ENCODE results near the gene CDKN2B. TPM values are rescaled to one million over a fixed set of nuclear protein-coding genes. Genes with fewer than 3 reads are reported as not detected.
"Not testable (repeated sequence)": the region's sequence is repeated elsewhere in the genome, so short reads cannot be mapped to it uniquely, and the experiment has no call there.

The CDKN2B gene
- total RNA-seq, 2 experiments from 2014 or later, result 0.93 to 5.9 TPM

DNA sequence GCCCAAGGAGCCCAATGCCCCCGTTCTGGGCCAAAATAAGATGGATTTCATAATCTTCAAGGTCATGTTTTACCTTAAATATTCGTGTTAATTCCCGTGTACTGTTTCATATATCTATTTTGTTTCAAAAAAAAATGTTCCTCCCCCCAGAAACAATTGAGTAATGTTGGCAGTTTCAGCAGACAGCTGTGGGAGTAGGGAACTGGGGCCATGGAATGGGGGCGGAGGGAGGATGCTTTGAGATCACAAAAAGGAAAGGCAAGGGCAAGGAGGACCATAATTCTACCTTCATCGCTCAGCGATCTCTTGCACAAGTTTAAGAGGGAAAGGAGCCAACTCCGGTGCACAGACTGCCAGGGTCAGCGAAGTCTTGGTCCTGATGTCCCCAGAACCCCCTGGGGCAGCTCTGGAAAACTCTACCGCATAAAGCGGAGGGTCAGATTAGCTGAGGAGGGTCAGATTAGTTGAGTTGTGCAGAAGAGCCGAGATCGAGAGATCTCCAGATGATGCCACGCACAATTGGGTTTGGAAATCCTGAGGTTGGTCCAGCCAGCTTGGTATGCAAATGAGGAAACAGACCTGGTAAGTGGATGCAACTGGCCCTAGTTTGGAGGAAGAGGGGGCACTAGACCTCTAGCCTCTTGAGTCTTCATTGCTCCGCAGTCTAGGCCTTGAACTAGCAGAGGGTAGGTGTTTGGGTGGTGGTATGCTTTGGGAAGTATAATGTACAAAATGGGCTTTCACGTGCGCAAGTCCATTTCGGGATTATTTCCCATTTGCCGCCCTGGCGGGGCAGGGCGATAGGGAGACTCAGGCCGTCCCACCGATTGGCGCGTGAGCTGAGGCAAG is 38.9 kb downstream of the CDKN2B start:
- Mint-ChIP-seq H3K9me3 (ENCODE audit: low read depth) (peaks cover 4% of the 10 kb centered on the region), H3K4me3 (no peak overlapping the region), H3K36me3 (peaks cover 22% of the 10 kb centered on the region), H3K27ac (peak overlapping the region; percentile 19), H3K27me3 (peaks cover 96% of the 10 kb centered on the region), H3K4me1 (peaks cover 35% of the 10 kb centered on the region)
- DNase-seq, result no peak
- CTCF ChIA-PET, result interaction anchor here (1.0 to 5.9 kb wide), 5 partner anchors 24 to 158 kb away, joined by 3 to 37 read pairs (median 3); partner anchors contain the start of genes CDKN2A, CDKN2B and CDKN2B-AS1
- no peak for ATAC-seq

DNA sequence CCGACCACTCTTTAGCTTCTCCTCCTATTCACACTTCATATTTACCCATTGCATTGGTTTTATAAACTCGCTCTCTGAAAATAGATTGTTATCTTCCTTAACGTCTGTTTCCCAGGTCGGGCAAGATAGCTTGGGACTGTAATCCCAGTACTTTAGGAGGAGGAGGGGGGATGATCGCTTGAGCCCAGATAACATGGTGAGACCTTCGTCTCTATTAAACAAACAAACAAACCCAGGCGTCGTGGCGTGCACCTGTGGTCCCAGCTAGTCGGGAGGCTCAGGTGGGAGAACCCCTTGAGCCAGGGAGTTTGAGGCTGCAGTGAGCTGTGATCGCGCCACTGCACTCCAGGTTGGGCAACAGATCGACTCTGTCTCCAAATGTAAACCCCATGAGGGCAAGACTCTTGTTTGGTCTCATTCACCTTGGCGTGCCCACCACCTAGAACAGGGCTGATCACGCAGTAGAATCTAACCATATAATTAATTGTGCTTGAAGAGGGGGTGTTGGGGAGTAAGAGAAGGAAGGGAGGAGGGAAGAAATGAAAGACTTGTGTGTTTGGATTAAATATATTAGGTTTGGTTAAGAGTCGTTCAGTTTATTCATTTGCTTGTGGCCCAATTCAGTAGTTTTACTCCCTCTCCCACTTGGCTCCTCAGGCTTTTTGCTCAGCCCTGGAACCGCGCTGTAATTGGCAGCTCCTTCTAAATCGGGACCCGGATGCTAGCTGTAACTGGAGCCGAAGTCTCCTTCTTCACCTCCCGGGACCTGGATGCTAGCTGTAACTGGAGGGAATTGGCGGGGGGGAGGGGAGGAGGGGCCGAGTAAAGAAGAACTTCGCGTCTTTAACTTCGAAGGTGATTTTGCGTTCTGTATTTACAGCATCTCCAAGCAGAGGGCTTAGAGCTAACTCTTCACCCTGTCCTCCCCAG is 39.8 kb downstream of the CDKN2B start:
- peaks cover 96% of the 10 kb centered on the region for H3K27me3 Mint-ChIP-seq
- no peak for ATAC-seq
- H3K36me3 Mint-ChIP-seq, result peaks cover 22% of the 10 kb centered on the region
- peak overlapping the region; percentile 10 for H3K27ac Mint-ChIP-seq
- H3K4me3 Mint-ChIP-seq, result peak overlapping the region; percentile 18
- H3K4me1 Mint-ChIP-seq, result peaks cover 34% of the 10 kb centered on the region
- H3K9me3 Mint-ChIP-seq (ENCODE audit: low read depth), result peaks cover 4% of the 10 kb centered on the region
- DNase-seq, result no peak
- CTCF ChIA-PET, result interaction anchor here (1.0 to 5.9 kb wide), 6 partner anchors 8 to 157 kb away, joined by 3 to 37 read pairs (median 4); partner anchors contain the start of genes CDKN2A, CDKN2B and CDKN2B-AS1

DNA sequence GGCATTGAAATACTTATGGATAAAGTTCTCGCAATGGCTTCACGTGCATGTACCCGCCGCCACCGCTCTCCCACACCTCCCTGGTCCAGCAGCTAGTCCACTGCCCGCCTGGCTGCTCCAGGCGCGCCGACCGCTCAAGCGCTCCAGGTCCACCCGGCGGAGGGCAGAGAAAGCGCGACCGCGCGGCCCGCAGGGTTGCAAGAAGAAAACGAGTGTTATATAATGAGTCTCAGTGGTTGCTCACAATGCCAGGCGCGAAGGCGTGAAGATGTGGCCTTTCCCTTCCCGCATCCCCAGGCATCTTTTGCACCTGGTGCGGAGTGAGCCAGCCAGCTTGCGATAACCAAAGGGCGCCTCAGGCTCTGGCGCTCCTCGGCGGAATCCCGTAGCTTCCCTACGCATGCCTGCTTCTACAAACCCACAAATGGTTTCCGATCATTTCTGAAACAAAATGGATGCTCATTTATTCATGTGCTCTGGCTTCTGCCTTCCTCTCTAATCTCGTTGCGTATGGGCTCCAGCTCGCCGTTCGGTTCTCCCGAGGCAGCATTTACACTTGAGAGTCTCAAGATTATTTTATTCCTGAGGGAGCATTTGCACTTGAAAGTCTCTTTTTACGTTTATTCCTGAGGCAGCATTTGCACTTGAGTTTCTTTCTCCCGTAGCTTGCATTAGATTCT is 40.6 kb downstream of the CDKN2B start:
- H3K4me1 Mint-ChIP-seq, result peaks cover 32% of the 10 kb centered on the region
- peak overlapping the region; percentile 10 for H3K27ac Mint-ChIP-seq
- H3K27me3 Mint-ChIP-seq, result peaks cover 96% of the 10 kb centered on the region
- H3K36me3 Mint-ChIP-seq, result peaks cover 23% of the 10 kb centered on the region
- H3K9me3 Mint-ChIP-seq (ENCODE audit: low read depth), result peaks cover 4% of the 10 kb centered on the region
- ATAC-seq (no peak), DNase-seq (no peak)
- peak overlapping the region; percentile 18 for H3K4me3 Mint-ChIP-seq
- CTCF ChIA-PET, result interaction anchor here (0.6 to 5.9 kb wide), 7 partner anchors 9 to 151 kb away, joined by 3 to 37 read pairs (median 3); partner anchors contain the start of genes CDKN2A, CDKN2B and CDKN2B-AS1

DNA sequence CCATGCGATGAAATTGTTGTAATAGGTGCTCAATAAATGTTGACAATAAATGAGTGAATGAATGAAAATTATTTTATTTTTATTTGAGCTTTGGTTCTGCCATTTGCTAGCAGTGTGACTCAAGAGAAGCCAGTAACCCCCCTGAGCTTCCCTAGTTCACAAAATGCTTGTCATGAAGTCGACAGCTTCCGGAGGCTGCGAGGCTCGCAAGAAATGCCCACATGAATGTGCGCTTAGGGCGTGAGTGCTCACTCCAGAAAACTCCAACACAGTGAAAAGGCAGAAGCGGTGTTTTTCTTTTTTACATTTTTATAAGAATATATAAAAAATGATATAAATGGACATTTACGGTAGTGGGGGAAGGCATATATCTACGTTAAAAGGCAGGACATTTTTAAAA is 41.4 kb downstream of the CDKN2B start:
- Mint-ChIP-seq H3K9me3 (ENCODE audit: low read depth) (peaks cover 4% of the 10 kb centered on the region), H3K36me3 (peaks cover 24% of the 10 kb centered on the region), H3K4me1 (peaks cover 32% of the 10 kb centered on the region), H3K27me3 (peaks cover 98% of the 10 kb centered on the region), H3K27ac (no peak overlapping the region), H3K4me3 (no peak overlapping the region)
- DNase-seq (no peak), ATAC-seq (no peak)
- CTCF ChIA-PET, result interaction anchor here (0.6 to 5.9 kb wide), 6 partner anchors 10 to 154 kb away, joined by 3 to 37 read pairs (median 4); partner anchors contain the start of gene CDKN2B

DNA sequence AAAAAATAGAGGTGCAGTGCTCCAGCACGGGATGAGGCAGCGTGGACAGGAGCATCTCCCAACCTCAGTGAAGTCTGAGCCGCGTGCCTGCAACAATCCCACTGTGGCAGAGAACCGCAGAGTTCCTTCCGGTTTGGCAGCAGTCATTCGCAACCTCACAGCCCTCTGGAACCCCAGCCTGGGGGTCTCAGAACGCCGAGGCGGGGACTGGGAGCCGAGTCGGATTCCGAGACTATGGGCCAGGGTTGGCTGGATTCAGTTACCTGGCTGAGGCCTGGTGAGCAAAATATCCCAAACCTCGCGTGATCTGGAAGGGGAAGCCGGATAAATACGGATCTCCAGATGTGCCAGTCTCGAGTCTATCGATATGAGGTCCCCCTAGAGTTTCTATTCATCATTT is 41.9 kb downstream of the CDKN2B start:
- no peak for ATAC-seq
- Mint-ChIP-seq H3K4me1 (peaks cover 32% of the 10 kb centered on the region), H3K36me3 (peaks cover 24% of the 10 kb centered on the region), H3K9me3 (ENCODE audit: low read depth) (peaks cover 4% of the 10 kb centered on the region), H3K4me3 (no peak overlapping the region), H3K27ac (no peak overlapping the region), H3K27me3 (peaks cover 97% of the 10 kb centered on the region)
- DNase-seq, result no peak
- CTCF ChIA-PET, result interaction anchor here (0.9 to 5.9 kb wide), 4 partner anchors 10 to 154 kb away, joined by 3 to 37 read pairs (median 4); partner anchors contain the start of gene CDKN2B

DNA sequence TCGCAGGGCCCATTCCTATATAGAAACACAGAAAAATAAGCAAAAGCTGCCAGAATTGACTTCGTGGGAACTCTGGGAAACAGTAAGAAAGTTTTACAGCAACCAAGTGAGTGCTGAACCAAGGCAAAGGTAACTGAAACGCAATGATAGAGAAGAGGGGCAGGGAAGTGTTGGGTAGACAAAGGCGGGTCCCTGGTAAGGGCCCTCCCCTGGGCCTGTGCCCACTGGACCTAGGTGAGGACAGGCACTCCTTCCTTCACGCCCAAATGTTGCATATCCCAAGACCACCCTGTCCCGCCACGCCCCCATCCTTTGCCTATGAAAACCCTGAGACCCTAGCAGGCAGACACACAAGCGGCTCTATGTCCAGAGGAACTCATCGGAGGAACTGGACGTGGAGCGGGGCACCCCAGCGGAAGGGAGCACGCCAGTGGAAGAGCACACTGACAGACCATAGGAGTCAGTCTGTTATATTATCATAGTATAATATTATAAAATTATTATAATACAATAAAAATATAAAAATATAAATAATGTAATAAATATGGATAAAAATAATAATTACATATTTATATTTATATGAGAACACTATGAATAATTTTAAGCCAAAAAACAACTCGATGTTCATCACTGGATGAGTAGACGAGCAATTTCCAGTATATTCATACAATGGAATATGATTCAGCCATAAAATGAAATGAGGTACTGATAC is 42.8 kb downstream of the CDKN2B start:
- peaks cover 32% of the 10 kb centered on the region for H3K4me1 Mint-ChIP-seq
- peaks cover 4% of the 10 kb centered on the region for H3K9me3 Mint-ChIP-seq (ENCODE audit: low read depth)
- H3K4me3 Mint-ChIP-seq, result no peak overlapping the region
- peaks cover 24% of the 10 kb centered on the region for H3K36me3 Mint-ChIP-seq
- H3K27ac Mint-ChIP-seq, result no peak overlapping the region
- peaks cover 95% of the 10 kb centered on the region for H3K27me3 Mint-ChIP-seq
- CTCF ChIA-PET, result interaction anchor here (1.0 to 1.2 kb wide), 3 partner anchors 9 to 152 kb away, joined by 3 to 6 read pairs (median 6); partner anchors contain the start of gene CDKN2B
- ATAC-seq (no peak), DNase-seq (no peak)

DNA sequence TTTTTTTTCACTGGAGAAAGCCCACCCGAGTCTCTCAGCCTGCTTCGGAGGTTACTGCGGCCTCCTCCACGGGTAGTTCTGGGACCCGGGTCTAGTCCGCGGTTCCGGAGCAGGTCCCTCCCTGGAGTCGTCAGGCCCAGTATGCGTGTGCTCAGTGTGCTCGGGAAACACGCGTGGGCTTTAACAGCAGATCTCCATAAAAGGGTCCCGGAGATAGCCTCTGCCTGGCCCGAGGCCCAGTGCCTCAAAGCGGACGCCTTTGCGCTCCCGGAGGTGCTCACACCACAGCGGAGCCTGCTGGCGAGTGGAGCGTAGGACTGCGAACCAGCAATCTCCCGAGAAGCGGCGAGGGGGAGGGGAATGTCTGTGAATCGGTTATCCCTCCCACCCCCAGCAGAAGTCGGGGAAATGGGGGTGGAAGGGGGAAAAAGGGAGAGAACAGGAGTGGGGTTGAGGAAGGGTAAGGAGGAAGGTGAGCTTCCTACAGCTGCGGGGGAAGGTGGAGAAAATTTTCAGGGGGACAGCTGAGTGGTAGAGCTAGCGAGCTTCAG is 43.6 kb downstream of the CDKN2B start:
- H3K27me3 Mint-ChIP-seq, result peaks cover 92% of the 10 kb centered on the region
- peak overlapping the region; percentile 52 for H3K4me3 Mint-ChIP-seq
- H3K9me3 Mint-ChIP-seq (ENCODE audit: low read depth), result peaks cover 4% of the 10 kb centered on the region
- ATAC-seq, result peak; percentile 73
- peaks cover 21% of the 10 kb centered on the region for H3K36me3 Mint-ChIP-seq
- CTCF ChIA-PET, result interaction anchor here (1.0 to 1.2 kb wide), 3 partner anchors 10 to 152 kb away, joined by 3 to 6 read pairs (median 6); partner anchors contain the start of gene CDKN2B
- peaks cover 31% of the 10 kb centered on the region for H3K4me1 Mint-ChIP-seq
- peak; percentile 73 for DNase-seq
- peak overlapping the region; percentile 12 for H3K27ac Mint-ChIP-seq

DNA sequence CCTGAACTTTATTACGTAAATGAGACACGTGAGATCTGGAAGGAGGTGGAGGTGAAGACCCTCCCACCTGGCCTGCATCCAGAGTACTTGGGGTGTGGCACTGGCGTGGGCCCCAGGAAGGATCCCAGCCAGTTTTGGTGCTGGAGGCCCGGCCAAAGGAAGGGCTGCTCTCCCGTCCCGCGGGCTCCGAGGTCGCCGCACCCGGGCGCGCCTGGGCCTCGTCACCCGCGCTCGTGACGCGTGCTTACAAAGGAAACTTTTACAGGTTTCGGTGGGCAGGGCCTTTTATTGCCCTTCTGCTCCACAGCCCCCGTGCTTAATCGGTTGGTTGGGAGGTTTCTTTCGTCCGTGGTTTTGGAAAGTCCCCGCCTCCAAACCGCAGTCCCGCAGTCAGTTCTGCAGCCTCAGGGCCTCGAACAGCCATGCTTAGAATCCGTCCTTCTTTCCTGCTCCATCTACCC is 44.1 kb downstream of the CDKN2B start:
- DNase-seq (peak; percentile 68), ATAC-seq (peak; percentile 67)
- CTCF ChIA-PET, result interaction anchor here (0.7 to 1.0 kb wide), 3 partner anchors 44 to 152 kb away, joined by 4 to 6 read pairs (median 4); partner anchors contain the start of gene CDKN2B
- Mint-ChIP-seq H3K4me3 (peak overlapping the region; percentile 52), H3K27ac (peak overlapping the region; percentile 12), H3K27me3 (peaks cover 91% of the 10 kb centered on the region), H3K4me1 (peaks cover 30% of the 10 kb centered on the region), H3K36me3 (peaks cover 16% of the 10 kb centered on the region), H3K9me3 (ENCODE audit: low read depth) (peaks cover 4% of the 10 kb centered on the region)

DNA sequence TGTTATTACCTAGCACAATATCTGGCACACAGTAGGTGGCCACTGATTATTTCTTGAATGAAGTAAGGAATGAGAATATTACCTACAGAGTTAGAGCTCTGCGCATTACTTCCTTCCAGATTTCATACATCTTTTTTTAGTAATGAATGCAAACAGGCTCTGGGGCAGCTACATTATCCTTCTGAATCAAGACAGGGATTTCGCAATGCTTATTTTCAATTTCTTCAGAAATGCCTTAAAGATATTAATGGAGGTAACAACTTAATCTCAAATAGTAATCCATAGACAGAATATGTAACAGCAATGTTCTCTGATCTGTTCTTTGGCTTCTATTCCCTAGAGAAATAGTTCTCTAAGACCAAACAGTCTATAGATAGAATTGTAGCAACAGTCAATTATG is 47.5 kb downstream of the CDKN2B start:
- CTCF ChIA-PET, result interaction anchor here (0.9 to 2.0 kb wide), 3 partner anchors 148 to 283 kb away, joined by 3 to 6 read pairs (median 4); no protein-coding TSS in a partner anchor
- no peaks in the 10 kb centered on the region for H3K9me3 Mint-ChIP-seq (ENCODE audit: low read depth)
- H3K4me1 Mint-ChIP-seq, result peaks cover 17% of the 10 kb centered on the region
- peaks cover 3% of the 10 kb centered on the region for H3K36me3 Mint-ChIP-seq
- no peak for DNase-seq
- no peak for ATAC-seq
- no peak overlapping the region for H3K4me3 Mint-ChIP-seq
- H3K27ac Mint-ChIP-seq, result no peak overlapping the region
- H3K27me3 Mint-ChIP-seq, result peaks cover 61% of the 10 kb centered on the region

DNA sequence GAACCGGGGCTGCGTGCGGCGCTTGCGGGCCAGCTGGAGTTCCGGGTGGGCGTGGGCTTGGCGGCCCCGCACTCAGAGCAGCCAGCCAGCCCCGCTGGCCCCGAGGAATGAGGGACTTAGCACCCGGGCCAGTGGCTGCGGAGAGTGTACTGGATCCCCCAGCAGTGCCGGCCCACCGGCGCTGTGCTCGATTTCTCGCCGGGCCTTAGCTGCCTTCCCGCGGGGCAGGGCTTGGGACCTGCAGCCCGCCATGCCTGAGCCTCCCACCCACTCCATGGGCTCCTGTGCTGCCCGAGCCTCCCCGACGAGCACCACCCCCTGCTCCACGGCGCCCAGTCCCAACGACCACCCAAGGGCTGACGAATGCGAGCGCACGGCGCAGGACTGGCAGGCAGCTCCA is 49.8 kb downstream of the CDKN2B start:
- ATAC-seq; CTCF ChIA-PET; H3K27ac Mint-ChIP-seq; H3K9me3 Mint-ChIP-seq (ENCODE audit: low read depth); H3K4me3 Mint-ChIP-seq; H3K36me3 Mint-ChIP-seq; DNase-seq; H3K4me1 Mint-ChIP-seq: not testable (repeated sequence)
- H3K27me3 Mint-ChIP-seq, result peaks cover 45% of the 10 kb centered on the region

DNA sequence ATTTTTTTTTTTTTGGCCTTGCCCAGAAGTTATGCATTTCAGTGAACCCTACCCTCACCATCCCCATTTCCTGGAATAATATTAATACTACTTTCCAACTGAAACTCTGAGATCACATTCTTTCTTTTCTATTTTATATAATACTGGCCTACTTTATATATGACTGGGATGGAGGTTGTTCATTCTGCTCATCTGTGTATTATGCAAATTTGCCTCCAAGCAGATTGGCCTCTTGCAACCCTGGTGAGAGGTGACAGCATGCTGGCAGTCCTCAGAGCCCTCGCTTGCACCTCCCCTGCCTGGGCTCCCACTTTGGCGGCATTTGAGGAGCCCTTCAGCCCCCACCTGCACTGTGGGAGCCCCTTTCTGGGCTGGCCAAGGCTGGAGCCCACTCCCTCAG is 50.3 kb downstream of the CDKN2B start:
- ATAC-seq, result no peak
- no peak for DNase-seq
- CTCF ChIA-PET, result interaction anchor here (1.0 kb wide), 1 partner anchor 50 kb away, joined by 3 read pairs; the partner anchor contains the start of gene CDKN2B
- Mint-ChIP-seq H3K4me1 (no peaks in the 10 kb centered on the region), H3K27me3 (peaks cover 43% of the 10 kb centered on the region), H3K36me3 (peaks cover 3% of the 10 kb centered on the region), H3K4me3 (no peak overlapping the region), H3K27ac (no peak overlapping the region), H3K9me3 (ENCODE audit: low read depth) (no peaks in the 10 kb centered on the region)
